AG09309 (cell line): ENCODE data around the gene SCAMP5.

Experiments
- DNase-seq: peaks from one replicate; pipeline ENCODE4 v3.0.0-alpha.2; 2010; ENCODE audit warnings: low read depth
- H3K4me3 ChIP-seq: 2 replicates; pipeline ENCODE4 v1.5.1; 2011; ENCODE audit warnings: mild to moderate bottlenecking, low read depth, low read length, moderate library complexity; ENCODE audit not compliant: control insufficient read depth
- TF ChIP-seq, protein P1 (sequence below): IDR thresholded peaks from 2 replicates; pipeline ENCODE4 v1.5.1; 2011; ENCODE audit warnings: mild to moderate bottlenecking, low read depth, low read length, inconsistent platforms; ENCODE audit not compliant: insufficient read depth, control insufficient read depth; ENCODE audit errors: missing control alignments

The SCAMP5 gene

DNA sequence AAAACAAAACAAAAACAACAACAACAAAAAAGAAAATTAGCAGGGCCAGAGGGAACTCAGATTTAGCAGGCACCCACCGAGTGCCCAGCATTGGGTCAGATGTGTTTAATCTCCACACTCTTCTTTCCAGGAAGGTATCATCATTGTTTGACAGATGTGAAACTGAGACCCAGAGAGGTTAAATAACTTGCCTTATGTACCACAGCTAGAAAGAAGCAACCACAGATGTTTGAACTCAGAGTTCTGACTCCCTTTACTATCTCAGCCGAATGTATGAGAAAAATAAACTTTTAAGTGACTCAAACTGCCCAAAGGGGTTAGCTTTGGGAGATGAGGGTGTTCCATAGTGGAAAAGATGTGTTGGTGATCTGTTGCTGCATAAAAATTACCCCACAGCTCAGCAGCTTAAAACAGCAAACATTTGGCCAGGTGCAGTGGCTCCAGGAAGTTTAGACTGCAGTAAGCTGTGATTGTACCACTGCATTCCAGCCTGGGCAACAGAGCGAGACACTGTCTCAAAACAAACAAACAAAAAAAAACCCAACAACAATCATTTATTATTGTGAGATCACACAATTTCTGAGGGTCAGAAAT lies 34.3 kb upstream of the SCAMP5 start:
- no peak for DNase-seq
- TF ChIP-seq, protein P1, sequence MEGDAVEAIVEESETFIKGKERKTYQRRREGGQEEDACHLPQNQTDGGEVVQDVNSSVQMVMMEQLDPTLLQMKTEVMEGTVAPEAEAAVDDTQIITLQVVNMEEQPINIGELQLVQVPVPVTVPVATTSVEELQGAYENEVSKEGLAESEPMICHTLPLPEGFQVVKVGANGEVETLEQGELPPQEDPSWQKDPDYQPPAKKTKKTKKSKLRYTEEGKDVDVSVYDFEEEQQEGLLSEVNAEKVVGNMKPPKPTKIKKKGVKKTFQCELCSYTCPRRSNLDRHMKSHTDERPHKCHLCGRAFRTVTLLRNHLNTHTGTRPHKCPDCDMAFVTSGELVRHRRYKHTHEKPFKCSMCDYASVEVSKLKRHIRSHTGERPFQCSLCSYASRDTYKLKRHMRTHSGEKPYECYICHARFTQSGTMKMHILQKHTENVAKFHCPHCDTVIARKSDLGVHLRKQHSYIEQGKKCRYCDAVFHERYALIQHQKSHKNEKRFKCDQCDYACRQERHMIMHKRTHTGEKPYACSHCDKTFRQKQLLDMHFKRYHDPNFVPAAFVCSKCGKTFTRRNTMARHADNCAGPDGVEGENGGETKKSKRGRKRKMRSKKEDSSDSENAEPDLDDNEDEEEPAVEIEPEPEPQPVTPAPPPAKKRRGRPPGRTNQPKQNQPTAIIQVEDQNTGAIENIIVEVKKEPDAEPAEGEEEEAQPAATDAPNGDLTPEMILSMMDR = no peak
- H3K4me3 ChIP-seq = no peak overlapping the region

DNA sequence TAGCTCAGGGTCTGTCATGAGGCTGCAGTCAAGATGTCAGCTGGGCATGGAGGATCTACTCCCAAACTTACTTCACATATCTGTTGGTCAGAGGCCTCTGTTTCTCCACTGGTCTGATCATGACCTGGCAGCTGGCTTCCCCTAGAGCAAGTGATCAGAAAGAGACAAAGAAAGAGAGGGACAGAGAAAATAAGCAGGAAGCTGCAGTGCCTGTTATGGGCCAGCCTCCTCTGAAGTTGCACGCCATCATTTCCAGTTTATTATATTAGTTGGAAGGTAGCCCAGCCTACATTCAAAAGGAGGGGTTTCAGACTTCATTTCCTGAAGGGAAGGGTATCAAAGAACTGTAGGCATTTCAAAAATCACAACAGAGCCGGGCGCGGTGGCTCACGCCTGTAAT lies 33.7 kb upstream of the SCAMP5 start:
- TF ChIP-seq, protein P1 = no peak
- DNase-seq = no peak
- no peak overlapping the region for H3K4me3 ChIP-seq

DNA sequence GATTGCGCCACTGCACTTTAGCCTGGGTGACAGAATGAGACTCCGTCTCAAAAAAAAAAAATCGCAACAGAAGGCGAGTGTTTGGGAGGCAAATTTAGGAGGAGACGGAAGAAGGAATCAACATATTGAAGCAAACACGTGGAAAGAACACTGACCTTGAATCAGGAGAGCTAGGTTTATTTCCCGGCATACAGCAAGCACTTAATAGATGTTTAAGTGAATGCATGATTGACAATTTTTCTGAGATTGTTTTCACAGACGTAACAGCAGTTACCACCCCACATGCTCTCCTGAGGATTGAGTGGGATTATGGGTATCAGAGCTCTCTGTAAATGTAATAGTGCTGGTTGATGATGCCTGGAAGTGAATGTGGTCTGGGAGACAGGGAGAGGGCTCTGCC lies 33.1 kb upstream of the SCAMP5 start:
- TF ChIP-seq, protein P1 = no peak
- DNase-seq = no peak
- no peak overlapping the region for H3K4me3 ChIP-seq

DNA sequence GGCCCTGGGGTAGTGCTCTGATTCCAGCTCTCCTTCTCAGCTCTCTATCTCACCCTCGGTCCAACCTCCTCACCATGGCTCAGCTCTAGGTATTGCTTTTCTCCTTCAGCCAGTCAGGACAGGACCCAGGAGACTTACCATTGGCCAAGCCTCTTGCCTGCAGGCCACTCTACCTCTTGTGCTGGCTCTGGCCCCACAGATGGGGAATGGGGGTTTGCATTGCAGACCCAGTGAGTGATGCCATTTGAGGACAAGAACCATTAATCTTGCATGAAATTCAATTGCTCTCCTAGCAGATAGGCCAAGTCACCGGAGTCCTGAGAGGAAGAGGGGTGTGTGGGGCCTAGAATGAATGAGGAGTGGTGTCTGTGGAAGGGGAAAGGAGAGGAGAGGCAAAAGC lies 32.7 kb upstream of the SCAMP5 start:
- TF ChIP-seq, protein P1 = no peak
- no peak for DNase-seq
- H3K4me3 ChIP-seq = no peak overlapping the region

DNA sequence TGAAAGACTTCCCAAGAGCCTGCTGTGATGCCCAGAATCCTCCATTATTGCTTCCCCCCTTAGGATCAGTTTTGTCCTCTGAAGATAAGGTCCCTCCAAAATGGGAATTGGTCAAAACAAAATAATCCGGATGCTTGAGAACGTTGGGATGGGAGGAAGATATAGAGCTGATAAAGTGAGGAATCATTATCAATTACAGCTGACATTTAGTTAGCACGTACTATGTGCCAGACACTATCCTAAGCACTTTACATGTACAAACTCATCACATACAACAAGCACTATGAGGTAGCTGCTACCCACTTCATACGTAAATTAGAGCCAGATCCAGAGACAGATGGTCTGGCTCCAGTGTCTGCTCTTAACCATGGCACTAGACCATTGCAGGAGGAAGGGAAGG lies 32.1 kb upstream of the SCAMP5 start:
- no peak for DNase-seq
- TF ChIP-seq, protein P1 = no peak
- no peak overlapping the region for H3K4me3 ChIP-seq

DNA sequence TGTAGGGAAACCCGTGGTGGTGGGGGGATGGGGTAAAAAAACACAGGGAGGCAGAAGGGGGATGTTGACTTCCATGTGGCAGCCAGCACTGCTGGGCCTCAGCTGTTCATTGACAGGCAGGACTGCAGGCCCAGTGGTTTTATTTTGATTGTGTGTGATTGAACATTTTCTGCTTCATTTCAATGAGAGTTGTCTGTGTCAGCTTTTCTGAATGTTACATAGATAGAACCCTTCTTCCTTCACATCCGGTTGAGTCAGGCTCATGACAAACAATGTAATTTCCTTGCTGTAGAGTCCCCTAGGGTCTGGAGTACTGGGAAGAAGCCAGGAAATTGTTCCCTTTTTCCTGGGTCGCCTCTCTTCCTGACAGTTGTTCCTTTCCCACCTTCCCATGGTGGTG lies 30.6 kb upstream of the SCAMP5 start:
- TF ChIP-seq, protein P1 = no peak
- no peak overlapping the region for H3K4me3 ChIP-seq
- DNase-seq = no peak

DNA sequence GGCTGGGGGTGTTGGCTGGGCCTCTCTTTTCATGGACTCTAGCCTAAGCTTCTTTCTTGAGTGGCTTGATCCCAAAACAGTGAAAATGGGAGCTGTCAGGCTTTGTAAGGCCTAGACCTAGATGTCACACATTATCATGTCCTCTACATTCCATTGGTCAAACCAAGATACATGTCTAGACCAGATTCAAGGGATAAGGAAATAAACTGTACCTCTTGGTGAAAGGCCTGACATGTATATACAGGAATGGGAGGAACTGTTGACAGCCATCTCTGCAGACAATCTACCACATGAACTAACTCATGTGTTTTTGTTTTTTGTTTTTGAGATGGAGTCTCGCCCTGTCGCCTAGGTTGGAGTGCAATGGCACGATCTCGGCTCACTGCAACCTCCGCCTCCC lies 27.7 kb upstream of the SCAMP5 start:
- TF ChIP-seq, protein P1 = no peak
- no peak for DNase-seq
- no peak overlapping the region for H3K4me3 ChIP-seq
